ENCODE data around the gene ANKRD44.

Gene ANKRD44

GRCh38 chr2:196980001-196980400, 330.6 kb downstream of the ANKRD44 start:
- Histone ChIP-seq H4K20me1 (ENCODE audit: insufficient read depth, low read length) (no peaks in the 10 kb centered on the region), H3K27me3 (ENCODE audit: insufficient read depth, low read length) (no peaks in the 10 kb centered on the region), H3K4me3 (ENCODE audit: low read depth, low read length, poor library complexity, severe bottlenecking) (no peak overlapping the region), H3K9me3 (ENCODE audit: low read length) (no peaks in the 10 kb centered on the region), H3K9me2 (ENCODE audit: low read depth, low read length) (no peaks in the 10 kb centered on the region), H3K36me3 (ENCODE audit: insufficient read depth, low read length) (no peaks in the 10 kb centered on the region; the same call in 1 of the 2 replicates), H3F3A (ENCODE audit: insufficient read depth, low read length) (no peaks in the 10 kb centered on the region), H3K79me2 (ENCODE audit: insufficient read depth, low read length) (no peaks in the 10 kb centered on the region), H2AFZ (ENCODE audit: low read length) (no peak overlapping the region), H3K4me1 (ENCODE audit: insufficient read depth, low read length, severe bottlenecking) (no peaks in the 10 kb centered on the region), H3K4me2 (ENCODE audit: low read length) (no peak overlapping the region), H3K9ac (ENCODE audit: low read length) (no peak overlapping the region), H3K27ac (ENCODE audit: low read depth, low read length, poor library complexity, severe bottlenecking) (no peak overlapping the region)
- TF ChIP-seq EZH2 (IDR thresholded peaks at IDR 0.05; ENCODE audit: borderline replicate concordance, low read length) (no peak), CTCF (IDR thresholded peaks at IDR 0.05; ENCODE audit: low read length) (no peak)

DNA sequence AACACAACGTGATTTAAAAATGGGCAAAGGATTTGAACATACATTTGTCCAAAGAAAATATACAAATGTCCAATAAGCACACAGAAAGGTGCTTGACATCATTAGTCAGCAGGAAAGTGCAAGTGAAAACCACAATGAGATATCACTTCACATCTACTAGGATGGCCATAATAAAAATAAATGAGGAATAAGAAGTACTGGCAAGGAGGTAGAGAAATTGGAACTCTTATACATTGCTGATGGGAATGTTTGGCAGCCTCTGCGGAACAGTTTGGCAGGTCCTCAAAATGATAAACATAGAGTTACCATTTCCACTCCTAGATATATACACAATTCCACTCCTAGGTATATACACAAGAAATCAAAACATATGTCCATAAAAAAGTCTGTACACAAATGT, 333.1 kb downstream of the ANKRD44 start:
- H3F3A ChIP-seq (ENCODE audit: insufficient read depth, low read length), result no peaks in the 10 kb centered on the region
- no peak overlapping the region for H3K9ac ChIP-seq (ENCODE audit: low read length)
- H3K79me2 ChIP-seq (ENCODE audit: insufficient read depth, low read length), result no peaks in the 10 kb centered on the region
- H3K4me2 ChIP-seq (ENCODE audit: low read length), result no peak overlapping the region
- no peaks in the 10 kb centered on the region for H3K9me2 ChIP-seq (ENCODE audit: low read depth, low read length)
- H3K36me3 ChIP-seq (ENCODE audit: insufficient read depth, low read length), result no peaks in the 10 kb centered on the region; the same call in 1 of the 2 replicates
- no peak overlapping the region for H3K4me3 ChIP-seq (ENCODE audit: low read depth, low read length, poor library complexity, severe bottlenecking)
- no peaks in the 10 kb centered on the region for H3K9me3 ChIP-seq (ENCODE audit: low read length)
- no peaks in the 10 kb centered on the region for H3K4me1 ChIP-seq (ENCODE audit: insufficient read depth, low read length, severe bottlenecking)
- TF ChIP-seq EZH2 (IDR thresholded peaks at IDR 0.05; ENCODE audit: borderline replicate concordance, low read length) (no peak), CTCF (IDR thresholded peaks at IDR 0.05; ENCODE audit: low read length) (no peak)
- H3K27ac ChIP-seq (ENCODE audit: low read depth, low read length, poor library complexity, severe bottlenecking), result no peak overlapping the region
- H2AFZ ChIP-seq (ENCODE audit: low read length), result no peak overlapping the region
- H4K20me1 ChIP-seq (ENCODE audit: insufficient read depth, low read length), result no peaks in the 10 kb centered on the region
- no peaks in the 10 kb centered on the region for H3K27me3 ChIP-seq (ENCODE audit: insufficient read depth, low read length)

- Histone ChIP-seq H3K4me3 (ENCODE audit: low read depth, low read length, poor library complexity, severe bottlenecking) (no peak overlapping the region), H3K9me3 (ENCODE audit: low read length) (no peaks in the 10 kb centered on the region), H3K27ac (ENCODE audit: low read depth, low read length, poor library complexity, severe bottlenecking) (no peak overlapping the region), H3K4me1 (ENCODE audit: insufficient read depth, low read length, severe bottlenecking) (no peaks in the 10 kb centered on the region), H3F3A (ENCODE audit: insufficient read depth, low read length) (no peaks in the 10 kb centered on the region), H3K9ac (ENCODE audit: low read length) (no peak overlapping the region), H3K36me3 (ENCODE audit: insufficient read depth, low read length) (no peaks in the 10 kb centered on the region; the same call in 1 of the 2 replicates), H3K9me2 (ENCODE audit: low read depth, low read length) (no peaks in the 10 kb centered on the region), H3K4me2 (ENCODE audit: low read length) (no peak overlapping the region), H2AFZ (ENCODE audit: low read length) (no peak overlapping the region), H3K79me2 (ENCODE audit: insufficient read depth, low read length) (no peaks in the 10 kb centered on the region), H4K20me1 (ENCODE audit: insufficient read depth, low read length) (no peaks in the 10 kb centered on the region), H3K27me3 (ENCODE audit: insufficient read depth, low read length) (no peaks in the 10 kb centered on the region)
- TF ChIP-seq CTCF (IDR thresholded peaks at IDR 0.05; ENCODE audit: low read length) (no peak), EZH2 (IDR thresholded peaks at IDR 0.05; ENCODE audit: borderline replicate concordance, low read length) (no peak)
These were observed 335.6 kb downstream of the ANKRD44 start for GRCh38 chr2:196974970-196975369.
